ENCODE data around the gene SCTR.

- TF ChIP-seq POLR2AphosphoS5 (IDR thresholded peaks at IDR 0.05; ENCODE audit: low read depth, low read length) (no peak), POLR2A (IDR thresholded peaks at IDR 0.05; ENCODE audit: low read depth, low read length) (no peak), POU2F2 (IDR thresholded peaks at IDR 0.05; ENCODE audit: low read depth, low read length) (no peak), TAF1 (IDR thresholded peaks at IDR 0.05; ENCODE audit: low read depth, low read length) (no peak)
These were observed 15.5 kb downstream of the SCTR start for GRCh38 chr2:119508756-119509155.
